ENCODE measurements around the gene BCL11B.

DNA sequence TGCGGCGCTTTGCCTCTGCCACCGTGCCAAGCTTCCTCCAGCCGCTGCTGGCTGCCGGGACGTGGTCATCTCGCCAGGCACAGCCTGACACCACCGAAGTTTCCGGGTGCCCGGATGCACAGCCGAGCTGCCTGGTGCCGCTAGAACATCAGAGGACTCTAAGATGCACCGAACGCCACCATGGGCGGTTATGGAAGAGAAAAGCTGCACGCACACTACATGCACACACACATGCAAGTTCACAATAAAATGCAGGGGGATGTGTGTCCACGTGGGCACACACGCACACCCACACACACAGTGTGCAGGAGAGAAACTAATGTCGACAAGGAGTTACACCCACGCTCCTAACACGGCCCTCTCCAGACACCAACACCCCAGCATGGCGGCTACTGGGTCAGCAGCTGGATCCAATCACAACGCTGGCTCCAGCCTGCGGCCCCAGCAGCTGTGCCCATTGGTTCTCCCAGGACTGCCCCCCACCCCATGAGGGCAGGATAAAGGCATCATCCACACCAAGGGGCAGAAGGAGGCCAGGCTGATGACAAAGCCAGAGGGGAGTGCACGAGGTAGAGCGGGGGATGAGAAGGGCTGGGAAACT, 82.7 kb downstream of the BCL11B start:
- TF ChIP-seq, protein P1, sequence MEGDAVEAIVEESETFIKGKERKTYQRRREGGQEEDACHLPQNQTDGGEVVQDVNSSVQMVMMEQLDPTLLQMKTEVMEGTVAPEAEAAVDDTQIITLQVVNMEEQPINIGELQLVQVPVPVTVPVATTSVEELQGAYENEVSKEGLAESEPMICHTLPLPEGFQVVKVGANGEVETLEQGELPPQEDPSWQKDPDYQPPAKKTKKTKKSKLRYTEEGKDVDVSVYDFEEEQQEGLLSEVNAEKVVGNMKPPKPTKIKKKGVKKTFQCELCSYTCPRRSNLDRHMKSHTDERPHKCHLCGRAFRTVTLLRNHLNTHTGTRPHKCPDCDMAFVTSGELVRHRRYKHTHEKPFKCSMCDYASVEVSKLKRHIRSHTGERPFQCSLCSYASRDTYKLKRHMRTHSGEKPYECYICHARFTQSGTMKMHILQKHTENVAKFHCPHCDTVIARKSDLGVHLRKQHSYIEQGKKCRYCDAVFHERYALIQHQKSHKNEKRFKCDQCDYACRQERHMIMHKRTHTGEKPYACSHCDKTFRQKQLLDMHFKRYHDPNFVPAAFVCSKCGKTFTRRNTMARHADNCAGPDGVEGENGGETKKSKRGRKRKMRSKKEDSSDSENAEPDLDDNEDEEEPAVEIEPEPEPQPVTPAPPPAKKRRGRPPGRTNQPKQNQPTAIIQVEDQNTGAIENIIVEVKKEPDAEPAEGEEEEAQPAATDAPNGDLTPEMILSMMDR (IDR thresholded peaks at IDR 0.05) = no peak
- no peak for TF ChIP-seq EZH2 (IDR thresholded peaks at IDR 0.05; ENCODE audit: borderline replicate concordance, insufficient read depth, low read depth, low read length, poor library complexity, severe bottlenecking)
